ENCODE data around the gene DNAJC15. TPM values are rescaled to one million over a fixed set of nuclear protein-coding genes. Genes with fewer than 3 reads are reported as not detected.

DNAJC15 gene
- total and polyA plus RNA-seq, 2 of the 8 experiments (the other 6 are each of a cell fraction or from before 2014, with no cell fraction given): 5.8 to 20.8 TPM

GRCh38 chr13:43044720-43045301, 21.4 kb downstream of the DNAJC15 start:
- Histone ChIP-seq H3K9me3 (ENCODE audit: insufficient read depth in 2 of 2, low read depth in 1 of 2, low read length in 1 of 2) (no peaks in the 10 kb centered on the region), H3K56ac (replicated peaks; ENCODE audit: insufficient read length, low read depth, low read length) (no peak overlapping the region), H2AFZ (ENCODE audit: low read length) (no peak overlapping the region), H3K23me2 (ENCODE audit: low read depth, low read length) (no peaks in the 10 kb centered on the region), H3K4ac (replicated peaks; ENCODE audit: insufficient read length, low read depth, low read length) (no peak overlapping the region), H4K8ac (ENCODE audit: extremely low read depth, insufficient read depth, low read length) (no peak overlapping the region), H3K27ac (ENCODE audit: low read depth, low read length) (no peak overlapping the region), H3K4me2 (ENCODE audit: insufficient read depth in 1 of 2, low read depth in 2 of 2, low read length in 2 of 2) (no peak overlapping the region; a peak in 1 of 4 replicates), H3K23ac (ENCODE audit: insufficient read length) (no peak overlapping the region), H3K36me3 (ENCODE audit: control insufficient read depth in 2 of 4, insufficient read depth in 4 of 4, low read length in 3 of 4) (no peaks in the 10 kb centered on the region), H3K14ac (ENCODE audit: insufficient read length) (no peak overlapping the region), H2BK20ac (ENCODE audit: low read length) (no peak overlapping the region), H4K91ac (replicated peaks; ENCODE audit: insufficient read length, low read length) (no peak overlapping the region), H2BK5ac (ENCODE audit: low read depth, low read length) (no peak overlapping the region), H2BK12ac (ENCODE audit: low read depth, low read length) (no peak overlapping the region), H2BK15ac (ENCODE audit: low read length) (no peak overlapping the region), H3K4me3 (ENCODE audit: extremely low read depth in 1 of 4, insufficient read depth in 2 of 4, low read depth in 3 of 4, low read length in 4 of 4) (no peak overlapping the region), H3K79me1 (ENCODE audit: low read depth, low read length) (no peaks in the 10 kb centered on the region), H3K79me2 (ENCODE audit: control insufficient read depth in 1 of 2, insufficient read depth in 2 of 2, low read length in 2 of 2) (peaks cover 0 to 3% of the 10 kb centered on the region in 2 experiments; a peak in 1 of 4 replicates), H2AK5ac (ENCODE audit: low read depth, low read length) (no peak overlapping the region), H3K4me1 (replicated peaks in 1 of 4; ENCODE audit: control insufficient read depth in 3 of 4, insufficient read depth in 4 of 4, low read length in 3 of 4) (peaks cover 2 to 7% (median 2%) of the 10 kb centered on the region in 4 experiments; a peak in 5 of 7 replicates), H4K20me1 (replicated peaks in 1 of 2; ENCODE audit: control insufficient read depth in 1 of 2, insufficient read depth in 2 of 2, low read length in 2 of 2) (peaks cover 0 to 2% of the 10 kb centered on the region in 2 experiments), H3K18ac (ENCODE audit: extremely low read depth, low read length) (no peak overlapping the region), H4K5ac (ENCODE audit: insufficient read length, low read depth, low read length) (no peak overlapping the region), H2BK120ac (replicated peaks; ENCODE audit: low read depth, low read length) (no peak overlapping the region), H3K27me3 (replicated peaks in 1 of 4; ENCODE audit: control insufficient read depth in 3 of 4, extremely low read depth in 1 of 4, insufficient read depth in 3 of 4, low read length in 3 of 4) (no peaks in the 10 kb centered on the region), H3K9ac (replicated peaks in 1 of 4; ENCODE audit: extremely low read depth in 1 of 4, low read depth in 3 of 4, low read length in 3 of 4) (no peak overlapping the region)
- TF ChIP-seq CBX5 (IDR thresholded peaks at IDR 0.05; ENCODE audit: low read depth, low read length) (no peak), CTCF (IDR thresholded peaks at IDR 0.05; ENCODE audit: control extremely low read depth in 1 of 3, insufficient read depth in 1 of 3, low read depth in 1 of 3, low read length in 3 of 3) (no peak), RBBP5 (IDR thresholded peaks at IDR 0.05; ENCODE audit: borderline replicate concordance, low read depth, low read length) (no peak), POU5F1 (IDR thresholded peaks at IDR 0.05; ENCODE audit: low read depth, low read length) (no peak), JUND (IDR thresholded peaks at IDR 0.05; ENCODE audit: low read length) (no peak), KDM1A (IDR thresholded peaks at IDR 0.05; ENCODE audit: borderline replicate concordance, low read length) (no peak)
- 88% methylated on average over 5 of the region's 5 CpGs; no CpG with 5 or more reads in 1 of the 2 experiments for WGBS, 2 experiments (ENCODE audit: extremely low coverage in 1 of 2, insufficient coverage in 1 of 2, insufficient read length in 1 of 2, insufficient replicate concordance in 2 of 2, low coverage in 1 of 2, low lambda C conversion rate in 2 of 2, missing lambda C conversion rate in 1 of 2)
- ChIA-PET CTCF (ENCODE audit: partially characterized antibody) (no interaction called here), POLR2A (ENCODE audit: partially characterized antibody) (interaction anchor here (0.7 to 1.7 kb wide), 2 partner anchors 13 to 32 kb away, joined by 3 read pairs; no protein-coding TSS in a partner anchor)
- DNase-seq (ENCODE audit: low read depth in 1 of 2, low spot score in 2 of 2) (no peak), FAIRE-seq (no peak)
